GM12878 (cell line): Measurements from ENCODE around the gene BZW1. TPM values are rescaled to one million over a fixed set of nuclear protein-coding genes. Genes with fewer than 3 reads are reported as not detected.

ENCODE experiments used
- ATAC-seq: fragments of 200-7000 bp; cut with Tn5 transposase; 3 replicates; pipeline ENCODE4 v1.9.1; 2020; ENCODE audit warnings: mild to moderate bottlenecking, moderate library complexity
- BruUV-seq: library from RNA; stranded (reverse); fragments of 400-500 nt; replicated peaks from 2 replicates; lab custom pipeline; 2021; lab: Mats Ljungman, UMichigan
- CTCF ChIA-PET: fragments of 300-600 bp; sonication (Branson Sonifier 250); formaldehyde crosslinking; extraction: SDS; loops from one replicate; lab custom pipeline; 2021; ENCODE audit warnings: inconsistent platforms; lab: Yijun Ruan, JAX
- POLR2A ChIA-PET: fragments of 350-600 bp; formaldehyde crosslinking; extraction: SDS; loops from one replicate; lab custom pipeline; 2021; ENCODE audit warnings: inconsistent platforms; lab: Charles Lee
- RAD21 ChIA-PET: fragments of 300-600 bp; sonication (Branson Sonifier 250); formaldehyde crosslinking; loops from one replicate; lab custom pipeline; 2023; ENCODE audit warnings: antibody characterized with exemption; ENCODE audit not compliant: unreplicated experiment; lab: Charles Lee
- SMC1A ChIA-PET: fragments of 300-600 bp; sonication (Branson Sonifier 250); formaldehyde crosslinking; loops from one replicate; lab custom pipeline; 2023; ENCODE audit not compliant: unreplicated experiment, uncharacterized antibody; lab: Charles Lee
- DNase-seq: peaks from one replicate; pipeline ENCODE4 v3.0.0-alpha.2; 2011; ENCODE audit warnings: low read depth, low spot score
- FAIRE-seq: peaks from 3 replicates; lab custom pipeline; 2011; peaks lifted over from hg19 to GRCh38; lab: Jason Lieb, UNC
- H2AFZ ChIP-seq: 2 replicates; pipeline ENCODE4 v1.6.0; 2011; ENCODE audit warnings: low read depth, low read length, control low read depth; ENCODE audit not compliant: control insufficient read depth
- H3K27ac ChIP-seq: 2 replicates; pipeline ENCODE4 v1.5.1; 2011; ENCODE audit warnings: control low read depth; ENCODE audit not compliant: control insufficient read depth, insufficient read depth
- H3K27me3 ChIP-seq, 2 experiments: replicated peaks in 1 of 2; 2 replicates each; pipeline versions ENCODE4 v1.6.0 to v1.6.1; 2011; ENCODE audit warnings: low read length in 1 of 2; ENCODE audit not compliant: control insufficient read depth in 2 of 2, insufficient read depth in 2 of 2
- H3K36me3 ChIP-seq, 2 experiments: 2 replicates each; pipeline ENCODE4 v1.5.1; 2011; ENCODE audit warnings: low read length in 1 of 2; ENCODE audit not compliant: control insufficient read depth in 2 of 2, insufficient read depth in 2 of 2
- H3K4me1 ChIP-seq: 2 replicates; pipeline ENCODE4 v1.6.1; 2011; ENCODE audit warnings: mild to moderate bottlenecking, low read length, moderate library complexity, mixed read lengths; ENCODE audit not compliant: control insufficient read depth, insufficient read depth
- H3K4me2 ChIP-seq: 2 replicates; pipeline ENCODE4 v1.6.0; 2011; ENCODE audit warnings: control low read depth; ENCODE audit not compliant: control insufficient read depth, insufficient read depth
- H3K4me3 ChIP-seq: fragments of 200-600 bp; sonication (generic); 2 replicates; pipeline ENCODE4 v1.5.1; 2016
- H3K79me2 ChIP-seq: 2 replicates; pipeline ENCODE4 v1.6.0; 2011; ENCODE audit warnings: low read length; ENCODE audit not compliant: control insufficient read depth, insufficient read depth
- H3K9ac ChIP-seq: 2 replicates; pipeline ENCODE4 v1.8.0; 2011; ENCODE audit warnings: low read length, control low read depth, mixed read lengths; ENCODE audit not compliant: control insufficient read depth, insufficient read depth
- H3K9me3 ChIP-seq: replicated peaks from 3 replicates; pipeline ENCODE4 v1.5.1; 2011; ENCODE audit warnings: mild to moderate bottlenecking, low read length; ENCODE audit not compliant: control insufficient read depth, insufficient read depth
- H4K20me1 ChIP-seq: 2 replicates; pipeline ENCODE4 v1.6.0; 2011; ENCODE audit not compliant: control insufficient read depth, insufficient read depth
- BCL11A ChIP-seq: IDR thresholded peaks from 2 replicates; pipeline ENCODE4 v1.6.1; 2011; ENCODE audit warnings: low read depth, low read length
- BHLHE40 ChIP-seq, 2 experiments: fragments of 450-650 bp in 1 of 2; IDR thresholded peaks; 2 replicates each; pipeline ENCODE4 v1.6.1; 2011 to 2017; ENCODE audit warnings: low read depth in 2 of 2, borderline replicate concordance in 1 of 2, improper control_type of control experiment in 1 of 2, low read length in 1 of 2, mild to moderate bottlenecking in 1 of 2
- DPF2 ChIP-seq: fragments of 450-650 bp; IDR thresholded peaks from 2 replicates; pipeline ENCODE4 v1.6.1; 2017; ENCODE audit warnings: mild to moderate bottlenecking
- EP300 ChIP-seq, 2 experiments: fragments of 150-350 bp in 1 of 2; IDR thresholded peaks; 2 replicates each; pipeline ENCODE4 v1.6.1; 2011 to 2012; ENCODE audit warnings: low read depth in 2 of 2, low read length in 2 of 2, borderline replicate concordance in 1 of 2, improper control_type of control experiment in 1 of 2, inconsistent platforms in 1 of 2; ENCODE audit not compliant: control insufficient read depth in 1 of 2
- IKZF1 ChIP-seq: fragments of 450-650 bp; conservative IDR thresholded peaks from 2 replicates; pipeline ENCODE4 v1.6.1; 2017; ENCODE audit warnings: antibody characterized with exemption, mild to moderate bottlenecking
- NFYB ChIP-seq: IDR thresholded peaks from 2 replicates; pipeline ENCODE4 v1.6.1; 2011; ENCODE audit warnings: low read depth, mild to moderate bottlenecking, low read length, improper control_type of control experiment, moderate library complexity; ENCODE audit not compliant: insufficient read depth
- NKRF ChIP-seq: fragments of 450-650 bp; conservative IDR thresholded peaks from 2 replicates; pipeline ENCODE4 v1.6.1; 2017; ENCODE audit warnings: mild to moderate bottlenecking, moderate library complexity
- PAX5 ChIP-seq: IDR thresholded peaks from 2 replicates; pipeline ENCODE4 v1.6.1; 2011; ENCODE audit warnings: low read depth, low read length, borderline replicate concordance
- RAD51 ChIP-seq: fragments of 450-650 bp; IDR thresholded peaks from 2 replicates; pipeline ENCODE4 v1.6.1; 2016; ENCODE audit warnings: moderate library complexity, mild to moderate bottlenecking, inconsistent platforms
- WGBS: methylation state at CpG from one replicate; pipeline ENCODE4 v1.1.6; 2016; ENCODE audit warnings: low lambda C conversion rate; ENCODE audit not compliant: insufficient replicate concordance, insufficient coverage; ENCODE audit errors: missing lambda C conversion rate; 5-methylcytosine and 5-hydroxymethylcytosine counted together
- in situ Hi-C: fragments of 300-500 bp; cut with MboI; formaldehyde crosslinking; loops from 9 replicates; pipeline ENCODE4 v1.14.3; 2018; ENCODE audit warnings: mixed read lengths
- intact Hi-C: fragments of 100-400 bp; cut with micrococcal nuclease; formaldehyde crosslinking; loops from one replicate; pipeline ENCODE4 v1.14.2; 2022; ENCODE audit not compliant: unreplicated experiment
- polyA plus RNA-seq, 11 experiments: library from polyadenylated mRNA; depleted of rRNA in 4 of 11; unstranded in 6 of 11; stranded (reverse) in 5 of 11; fragments of >200 nt; fragmentation: Nextera tagmentation in 4 of 11; fragmentation: Illumina TruSeq in 1 of 11; extraction: Ambion mirVana in 4 of 11; extraction: Trizol in 1 of 11; gene quantifications; 1 replicate in 1 of 11; 2 replicates in 10 of 11; pipeline versions ENCODE4 v1.2.1 to v1.2.3, GENCODE V29; 2011 to 2016; ENCODE audit warnings: inconsistent platforms in 2 of 11, missing spikeins in 2 of 11, low read depth in 1 of 11
- total RNA-seq, 4 experiments: library from RNA; depleted of rRNA in 3 of 4; stranded (reverse); fragments of >200 nt in 3 of 4; fragmentation: Illumina TruSeq in 1 of 4; extraction: Trizol in 1 of 4; gene quantifications; 2 replicates each; pipeline versions ENCODE4 v1.2.1 to v1.2.3, GENCODE V29; 2013 to 2021

BZW1 gene
- total and polyA plus RNA-seq, 10 of the 15 experiments (the other 5 are each of a cell fraction or from before 2014, with no cell fraction given) = 186 to 349 (median 269) TPM

- TF ChIP-seq BHLHE40 (IDR thresholded peaks at IDR 0.05; ENCODE audit: borderline replicate concordance in 1 of 2, low read depth in 2 of 2, low read length in 1 of 2) = no peak
- TF ChIP-seq PAX5 = no peak
- TF ChIP-seq BCL11A = no peak
- TF ChIP-seq RAD51 = no peak
- TF ChIP-seq DPF2 = no peak
- TF ChIP-seq NFYB = no peak
- TF ChIP-seq, all 136 proteins: peak for 0
Measured at GRCh38 chr2:200810252-200810997, 1.3 kb upstream of the BZW1 start (continued).

GRCh38 chr2:200810998-200811332 lies 745 bp upstream of the BZW1 start:
- H3K9me3 ChIP-seq = no peaks in the 10 kb centered on the region
- RAD21 ChIA-PET = interaction anchor here (1.2 kb wide), 1 partner anchor 367 kb away, joined by 3 read pairs; no protein-coding TSS in a partner anchor
- peaks cover 0 to 18% of the 10 kb centered on the region in 2 experiments; a peak in 2 of 4 replicates for H3K36me3 ChIP-seq
- intact Hi-C loops (loop anchor here (10.0 kb wide), 2 partner anchors 264 to 856 kb away; partner anchors contain the start of genes HYCC2, MAIP1, NDUFB3 and TYW5), in situ Hi-C loops (loop anchor here (5.0 kb wide), 1 partner anchor 99 kb away; no protein-coding TSS in a partner anchor)
- SMC1A ChIA-PET = interaction anchor here (1.3 kb wide), 1 partner anchor 286 kb away, joined by 3 read pairs; no protein-coding TSS in a partner anchor
- H3K79me2 ChIP-seq = peaks cover 48% of the 10 kb centered on the region
- peak overlapping the region; percentile 94 for H3K4me2 ChIP-seq
- POLR2A ChIA-PET = interaction anchor here (0.8 to 1.3 kb wide), 3 partner anchors 36 to 98 kb away, joined by 3 to 7 read pairs (median 5); partner anchors contain the start of gene CLK1
- FAIRE-seq = no peak
- H3K9ac ChIP-seq = peak overlapping the region; percentile 64
- H3K4me3 ChIP-seq = peak overlapping the region; percentile 75
- 0% methylated on average over 11 of the region's 11 CpGs for WGBS
- no peak for ATAC-seq
- no peaks in the 10 kb centered on the region for H3K27me3 ChIP-seq
- peaks cover 19% of the 10 kb centered on the region for H3K4me1 ChIP-seq
- CTCF ChIA-PET = interaction anchor here (0.7 to 1.4 kb wide), 2 partner anchors 99 to 437 kb away, joined by 3 to 7 read pairs; no protein-coding TSS in a partner anchor
- TSS peak; percentile 80 for BruUV-seq
- 0 out of 2 replicates have a peak, but pooled peaks have one; percentile 27 for TF ChIP-seq NKRF
- TF ChIP-seq IKZF1 = no peak
- TF ChIP-seq EP300 (IDR thresholded peaks at IDR 0.05; ENCODE audit: borderline replicate concordance in 1 of 2, control insufficient read depth in 1 of 2, low read depth in 2 of 2, low read length in 2 of 2) = peak; percentile 7 to 20; a peak in 1 of 4 replicates
- TF ChIP-seq, all 136 proteins: peak for 2
- H4K20me1 ChIP-seq = no peaks in the 10 kb centered on the region
- H2AFZ ChIP-seq = peak overlapping the region; percentile 95
- peak overlapping the region; percentile 58 for H3K27ac ChIP-seq
- no peak for DNase-seq
